GM21447 (cell line): Measurements from ENCODE around the gene ZNF423.

Experiments
- ATAC-seq: cut with Tn5 transposase; IDR thresholded peaks from one replicate; pipeline ENCODE4 v1.9.1; 2021; ENCODE audit not compliant: unreplicated experiment

ZNF423 gene

GRCh38 chr16:49788986-49789385 lies 66.9 kb downstream of the ZNF423 start:
- ATAC-seq: no peak

- ATAC-seq: no peak
Measured at GRCh38 chr16:49788572-49788971, 67.3 kb downstream of the ZNF423 start.

GRCh38 chr16:49786926-49787557 lies 68.9 kb downstream of the ZNF423 start:
- no peak for ATAC-seq

- ATAC-seq: no peak
Measured at GRCh38 chr16:49785970-49786369, 69.9 kb downstream of the ZNF423 start.

GRCh38 chr16:49782405-49782804 lies 73.5 kb downstream of the ZNF423 start:
- ATAC-seq: no peak

- ATAC-seq: no peak
Measured at GRCh38 chr16:49781401-49781800, 74.5 kb downstream of the ZNF423 start.

GRCh38 chr16:49780433-49780832 lies 75.5 kb downstream of the ZNF423 start:
- no peak for ATAC-seq

GRCh38 chr16:49779979-49780378 lies 75.9 kb downstream of the ZNF423 start:
- no peak for ATAC-seq

- ATAC-seq: no peak
Measured at GRCh38 chr16:49778202-49778930, 77.5 kb downstream of the ZNF423 start.

- no peak for ATAC-seq
Measured at GRCh38 chr16:49776734-49777133, 79.2 kb downstream of the ZNF423 start.

- ATAC-seq: no peak
Measured at GRCh38 chr16:49776085-49776595, 79.8 kb downstream of the ZNF423 start.

- ATAC-seq: no peak
Measured at GRCh38 chr16:49775581-49775980, 80.3 kb downstream of the ZNF423 start.

GRCh38 chr16:49775018-49775417 lies 80.9 kb downstream of the ZNF423 start:
- ATAC-seq: no peak

GRCh38 chr16:49773534-49774475 lies 82.1 kb downstream of the ZNF423 start:
- no peak for ATAC-seq

- no peak for ATAC-seq
Measured at GRCh38 chr16:49767998-49768397, 87.9 kb downstream of the ZNF423 start.

GRCh38 chr16:49767414-49767813 lies 88.5 kb downstream of the ZNF423 start:
- no peak for ATAC-seq

- ATAC-seq: no peak
Measured at GRCh38 chr16:49766225-49766624, 89.7 kb downstream of the ZNF423 start.

- ATAC-seq: no peak
Measured at GRCh38 chr16:49763826-49764225, 92.1 kb downstream of the ZNF423 start.

- no peak for ATAC-seq
Measured at GRCh38 chr16:49760815-49761214, 95.1 kb downstream of the ZNF423 start.

GRCh38 chr16:49757559-49758069 lies 98.3 kb downstream of the ZNF423 start:
- no peak for ATAC-seq
